ENCODE results near the gene OR4X2. TPM values are rescaled to one million over a fixed set of nuclear protein-coding genes. Genes with fewer than 3 reads are reported as not detected.
"Not testable (repeated sequence)": the region's sequence is repeated elsewhere in the genome, so short reads cannot be mapped to it uniquely, and the experiment has no call there.

The OR4X2 gene, protein sequence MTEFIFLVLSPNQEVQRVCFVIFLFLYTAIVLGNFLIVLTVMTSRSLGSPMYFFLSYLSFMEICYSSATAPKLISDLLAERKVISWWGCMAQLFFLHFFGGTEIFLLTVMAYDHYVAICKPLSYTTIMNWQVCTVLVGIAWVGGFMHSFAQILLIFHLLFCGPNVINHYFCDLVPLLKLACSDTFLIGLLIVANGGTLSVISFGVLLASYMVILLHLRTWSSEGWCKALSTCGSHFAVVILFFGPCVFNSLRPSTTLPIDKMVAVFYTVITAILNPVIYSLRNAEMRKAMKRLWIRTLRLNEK
- polyA plus RNA-seq (2013, experiment 1 of 2) = not detected
- not detected for polyA plus RNA-seq (2013, experiment 2 of 2)

DNA sequence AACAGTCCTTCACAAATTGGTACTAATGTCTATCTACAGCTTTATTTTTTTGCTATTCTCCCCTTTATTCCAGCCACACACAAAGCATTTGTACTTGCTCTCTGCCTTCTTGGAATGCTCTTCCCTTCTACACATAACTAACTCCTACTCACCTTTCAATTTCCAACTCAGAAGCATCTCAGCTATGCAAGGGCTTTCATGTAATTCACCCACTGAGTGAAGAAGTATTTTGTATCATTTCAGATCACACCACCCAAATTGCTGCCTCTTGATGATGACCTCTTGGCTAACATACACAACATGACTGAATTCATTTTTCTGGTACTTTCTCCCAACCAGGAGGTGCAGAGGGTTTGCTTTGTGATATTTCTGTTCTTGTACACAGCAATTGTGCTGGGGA, at the start of gene OR4X2:
Gene OR4X2 (plus strand): TSS at position 301 of the 400 bp plus-strand sequence. CDS start 0 bp downstream, at position 301.
- peaks cover 95% of the 10 kb centered on the region for H3K9me3 ChIP-seq (ENCODE audit: insufficient read depth, low read depth, low read length)
- no peak within 1 kb of the TSS for H3K27ac ChIP-seq (ENCODE audit: low read depth, low read length)
- H3K4me1 ChIP-seq (ENCODE audit: insufficient read depth, low read length) = no peaks in the 10 kb centered on the region
- H3K36me3 ChIP-seq (ENCODE audit: insufficient read depth, low read length) = no peaks in the 10 kb centered on the region
- H3K9ac ChIP-seq (ENCODE audit: low read depth, low read length) = no peak within 1 kb of the TSS
- H3K27me3 ChIP-seq (ENCODE audit: insufficient read depth, low read length) = no peaks in the 10 kb centered on the region
- no peak within 1 kb of the TSS for H3K4me3 ChIP-seq (ENCODE audit: low read length)

DNA sequence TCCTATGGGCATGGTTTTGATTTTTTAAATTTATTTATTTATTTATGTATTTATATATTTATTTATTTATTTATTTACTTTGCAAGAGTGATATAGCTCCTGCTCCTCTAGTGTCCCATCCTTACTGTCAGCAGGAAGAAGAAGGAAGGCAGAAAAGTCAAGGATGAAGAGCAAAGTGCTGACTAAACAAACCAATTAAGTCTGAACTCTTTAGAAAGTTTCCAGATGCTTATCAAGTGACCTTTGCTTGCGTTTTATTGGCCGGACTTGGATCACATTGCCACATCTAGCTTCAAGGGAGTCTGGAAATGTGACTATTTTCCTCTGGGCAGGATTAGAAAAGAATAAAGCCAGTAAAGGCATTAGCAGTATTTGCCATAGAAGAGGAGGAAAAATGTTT, 37.0 kb upstream of the OR4X2 start:
- Histone ChIP-seq H3K36me3 (ENCODE audit: insufficient read depth, low read length) (no peaks in the 10 kb centered on the region), H3K4me1 (ENCODE audit: insufficient read depth, low read length) (no peaks in the 10 kb centered on the region), H3K27me3 (ENCODE audit: insufficient read depth, low read length) (no peaks in the 10 kb centered on the region), H3K9me3 (ENCODE audit: insufficient read depth, low read depth, low read length) (peaks cover 80% of the 10 kb centered on the region), H3K9ac (ENCODE audit: low read depth, low read length) (no peak overlapping the region), H3K27ac (ENCODE audit: low read depth, low read length) (no peak overlapping the region), H3K4me3 (ENCODE audit: low read length) (no peak overlapping the region)
- WGBS = 79% methylated on average over 2 of the region's 2 CpGs

- H3K36me3 ChIP-seq (ENCODE audit: insufficient read depth, low read length) = no peaks in the 10 kb centered on the region
- no peaks in the 10 kb centered on the region for H3K27me3 ChIP-seq (ENCODE audit: insufficient read depth, low read length)
- H3K9ac ChIP-seq (ENCODE audit: low read depth, low read length) = no peak overlapping the region
- no peak overlapping the region for H3K4me3 ChIP-seq (ENCODE audit: low read length)
- H3K9me3 ChIP-seq (ENCODE audit: insufficient read depth, low read depth, low read length) = peaks cover 87% of the 10 kb centered on the region
- H3K27ac ChIP-seq (ENCODE audit: low read depth, low read length) = no peak overlapping the region
- 50% methylated on average over 7 of the region's 7 CpGs for WGBS
- no peaks in the 10 kb centered on the region for H3K4me1 ChIP-seq (ENCODE audit: insufficient read depth, low read length)
Observed at GRCh38 chr11:48210052-48210451, 34.9 kb upstream of the OR4X2 start.

- H3K36me3 ChIP-seq (ENCODE audit: insufficient read depth, low read length) = no peaks in the 10 kb centered on the region
- no peak within 1 kb of the TSS for H3K9ac ChIP-seq (ENCODE audit: low read depth, low read length)
- H3K4me3 ChIP-seq (ENCODE audit: low read length) = no peak within 1 kb of the TSS
- no peak within 1 kb of the TSS for H3K27ac ChIP-seq (ENCODE audit: low read depth, low read length)
- H3K4me1 ChIP-seq (ENCODE audit: insufficient read depth, low read length) = no peaks in the 10 kb centered on the region
- H3K9me3 ChIP-seq (ENCODE audit: insufficient read depth, low read depth, low read length) = peaks cover 96% of the 10 kb centered on the region
- H3K27me3 ChIP-seq (ENCODE audit: insufficient read depth, low read length) = no peaks in the 10 kb centered on the region
- 47% methylated on average over 2 of the region's 2 CpGs for WGBS
Observed at GRCh38 chr11:48216510-48216909, 28.4 kb upstream of the OR4X2 start, which contains the start of gene OR4B1. TSS of gene OR4B1 (plus strand) at chr11:48216810. CDS start at chr11:48216810, 0 bp downstream.

GRCh38 chr11:48228761-48229160, 16.1 kb upstream of the OR4X2 start:
- Histone ChIP-seq H3K4me1 (ENCODE audit: insufficient read depth, low read length) (no peaks in the 10 kb centered on the region), H3K4me3 (ENCODE audit: low read length) (no peak overlapping the region), H3K27ac (ENCODE audit: low read depth, low read length) (no peak overlapping the region), H3K9ac (ENCODE audit: low read depth, low read length) (no peak overlapping the region), H3K36me3 (ENCODE audit: insufficient read depth, low read length) (no peaks in the 10 kb centered on the region), H3K9me3 (ENCODE audit: insufficient read depth, low read depth, low read length) (peaks cover 52% of the 10 kb centered on the region), H3K27me3 (ENCODE audit: insufficient read depth, low read length) (no peaks in the 10 kb centered on the region)
- 87% methylated on average over 18 of the region's 18 CpGs for WGBS

- H3K4me1 ChIP-seq (ENCODE audit: insufficient read depth, low read length); H3K27ac ChIP-seq (ENCODE audit: low read depth, low read length); H3K4me3 ChIP-seq (ENCODE audit: low read length); H3K36me3 ChIP-seq (ENCODE audit: insufficient read depth, low read length); H3K27me3 ChIP-seq (ENCODE audit: insufficient read depth, low read length); H3K9ac ChIP-seq (ENCODE audit: low read depth, low read length): not testable (repeated sequence)
- 81% methylated on average over 11 of the region's 11 CpGs for WGBS
- peaks cover 39% of the 10 kb centered on the region for H3K9me3 ChIP-seq (ENCODE audit: insufficient read depth, low read depth, low read length)
Observed at GRCh38 chr11:48230057-48230456, 14.8 kb upstream of the OR4X2 start.

DNA sequence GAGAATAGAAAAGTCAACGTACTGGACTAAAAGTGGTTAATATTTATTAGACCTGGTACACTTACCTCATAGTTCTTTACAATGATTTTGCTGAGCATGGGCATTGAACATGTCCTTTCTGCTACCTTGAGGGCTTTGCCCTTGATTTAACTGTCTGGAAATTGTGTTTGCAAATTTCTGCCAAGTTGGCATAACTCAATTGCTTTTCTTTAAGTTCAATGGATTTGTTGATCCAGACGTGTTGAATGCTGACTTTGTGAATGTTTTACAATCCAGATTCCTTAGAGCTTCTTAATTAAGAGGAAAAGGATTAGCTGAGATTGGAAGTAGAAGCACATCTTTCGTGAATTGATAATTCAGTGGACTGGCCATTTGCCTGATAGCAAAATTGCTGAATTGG, 7.2 kb upstream of the OR4X2 start:
- Histone ChIP-seq H3K9me3 (ENCODE audit: insufficient read depth, low read depth, low read length) (peaks cover 68% of the 10 kb centered on the region), H3K4me1 (ENCODE audit: insufficient read depth, low read length) (no peaks in the 10 kb centered on the region)
- 38% methylated on average over 2 of the region's 3 CpGs for WGBS

GRCh38 chr11:48242501-48242900, 2.4 kb upstream of the OR4X2 start:
- H3K9ac ChIP-seq (ENCODE audit: low read depth, low read length) = no peak overlapping the region
- peaks cover 94% of the 10 kb centered on the region for H3K9me3 ChIP-seq (ENCODE audit: insufficient read depth, low read depth, low read length)
- H3K36me3 ChIP-seq (ENCODE audit: insufficient read depth, low read length) = no peaks in the 10 kb centered on the region
- H3K4me1 ChIP-seq (ENCODE audit: insufficient read depth, low read length) = no peaks in the 10 kb centered on the region
- H3K27ac ChIP-seq (ENCODE audit: low read depth, low read length) = no peak overlapping the region
- no peak overlapping the region for H3K4me3 ChIP-seq (ENCODE audit: low read length)
- H3K27me3 ChIP-seq (ENCODE audit: insufficient read depth, low read length) = no peaks in the 10 kb centered on the region
- 66% methylated on average over 3 of the region's 3 CpGs for WGBS

More for the DNA sequence above, 7.2 kb upstream of the OR4X2 start:
- Histone ChIP-seq H3K27me3 (ENCODE audit: insufficient read depth, low read length) (no peaks in the 10 kb centered on the region), H3K4me3 (ENCODE audit: low read length) (no peak overlapping the region), H3K9ac (ENCODE audit: low read depth, low read length) (no peak overlapping the region), H3K27ac (ENCODE audit: low read depth, low read length) (no peak overlapping the region), H3K36me3 (ENCODE audit: insufficient read depth, low read length) (no peaks in the 10 kb centered on the region)

GRCh38 chr11:48248902-48249301, 4.0 kb downstream of the OR4X2 start:
- no peaks in the 10 kb centered on the region for H3K27me3 ChIP-seq (ENCODE audit: insufficient read depth, low read length)
- H3K9ac ChIP-seq (ENCODE audit: low read depth, low read length) = no peak overlapping the region
- no peaks in the 10 kb centered on the region for H3K4me1 ChIP-seq (ENCODE audit: insufficient read depth, low read length)
- H3K4me3 ChIP-seq (ENCODE audit: low read length) = no peak overlapping the region
- H3K9me3 ChIP-seq (ENCODE audit: insufficient read depth, low read depth, low read length) = peaks cover 93% of the 10 kb centered on the region
- H3K36me3 ChIP-seq (ENCODE audit: insufficient read depth, low read length) = no peaks in the 10 kb centered on the region
- WGBS = no CpG with 5 or more reads among the region's 1 CpG
- H3K27ac ChIP-seq (ENCODE audit: low read depth, low read length) = no peak overlapping the region

DNA sequence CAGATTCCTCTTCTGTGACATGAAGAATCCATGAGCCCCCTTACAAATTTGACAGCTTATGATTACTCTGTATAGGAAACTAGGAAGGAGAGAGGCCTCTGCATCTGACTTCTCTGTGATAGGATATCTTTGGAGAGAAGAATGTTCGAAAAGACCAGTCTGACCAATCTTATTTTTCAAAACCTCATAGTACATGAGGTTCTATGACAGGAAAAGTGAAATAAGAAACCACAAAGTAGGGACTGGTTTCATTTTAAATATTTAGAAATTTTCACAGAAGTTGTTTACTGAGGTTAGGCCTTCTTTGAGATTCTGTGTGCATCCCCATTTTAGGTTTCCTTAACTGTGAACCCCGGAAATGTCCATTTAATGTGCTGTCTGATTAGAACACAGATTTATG, 16.7 kb downstream of the OR4X2 start:
- Histone ChIP-seq H3K27ac (ENCODE audit: low read depth, low read length) (no peak overlapping the region), H3K4me1 (ENCODE audit: insufficient read depth, low read length) (no peaks in the 10 kb centered on the region), H3K36me3 (ENCODE audit: insufficient read depth, low read length) (no peaks in the 10 kb centered on the region), H3K27me3 (ENCODE audit: insufficient read depth, low read length) (no peaks in the 10 kb centered on the region), H3K9ac (ENCODE audit: low read depth, low read length) (no peak overlapping the region), H3K9me3 (ENCODE audit: insufficient read depth, low read depth, low read length) (peaks cover 72% of the 10 kb centered on the region), H3K4me3 (ENCODE audit: low read length) (no peak overlapping the region)
- 92% methylated on average over 1 of the region's 2 CpGs for WGBS

- Histone ChIP-seq H3K4me1 (ENCODE audit: insufficient read depth, low read length) (no peaks in the 10 kb centered on the region), H3K36me3 (ENCODE audit: insufficient read depth, low read length) (no peaks in the 10 kb centered on the region), H3K27ac (ENCODE audit: low read depth, low read length) (no peak within 1 kb of the TSS), H3K9me3 (ENCODE audit: insufficient read depth, low read depth, low read length) (peaks cover 67% of the 10 kb centered on the region), H3K9ac (ENCODE audit: low read depth, low read length) (no peak within 1 kb of the TSS), H3K4me3 (ENCODE audit: low read length) (no peak within 1 kb of the TSS), H3K27me3 (ENCODE audit: insufficient read depth, low read length) (no peaks in the 10 kb centered on the region)
- WGBS = 27% methylated on average over 2 of the region's 3 CpGs
Observed at GRCh38 chr11:48263423-48263911, 18.6 kb downstream of the OR4X2 start, which contains the start of gene OR4X1. TSS of gene OR4X1 (plus strand) at chr11:48263861. CDS start at chr11:48263861, 0 bp downstream.
